Measurements from ENCODE around the gene CAPRIN1. TPM values are rescaled to one million over a fixed set of nuclear protein-coding genes. Genes with fewer than 3 reads are reported as not detected.
A peak's percentile ranks its signal among the peaks of the same experiment; 100 is the strongest.
"Not testable (repeated sequence)": the region's sequence is repeated elsewhere in the genome, so short reads cannot be mapped to it uniquely, and the experiment has no call there.

The CAPRIN1 gene
- total RNA-seq, 1 donor = 240 TPM

DNA sequence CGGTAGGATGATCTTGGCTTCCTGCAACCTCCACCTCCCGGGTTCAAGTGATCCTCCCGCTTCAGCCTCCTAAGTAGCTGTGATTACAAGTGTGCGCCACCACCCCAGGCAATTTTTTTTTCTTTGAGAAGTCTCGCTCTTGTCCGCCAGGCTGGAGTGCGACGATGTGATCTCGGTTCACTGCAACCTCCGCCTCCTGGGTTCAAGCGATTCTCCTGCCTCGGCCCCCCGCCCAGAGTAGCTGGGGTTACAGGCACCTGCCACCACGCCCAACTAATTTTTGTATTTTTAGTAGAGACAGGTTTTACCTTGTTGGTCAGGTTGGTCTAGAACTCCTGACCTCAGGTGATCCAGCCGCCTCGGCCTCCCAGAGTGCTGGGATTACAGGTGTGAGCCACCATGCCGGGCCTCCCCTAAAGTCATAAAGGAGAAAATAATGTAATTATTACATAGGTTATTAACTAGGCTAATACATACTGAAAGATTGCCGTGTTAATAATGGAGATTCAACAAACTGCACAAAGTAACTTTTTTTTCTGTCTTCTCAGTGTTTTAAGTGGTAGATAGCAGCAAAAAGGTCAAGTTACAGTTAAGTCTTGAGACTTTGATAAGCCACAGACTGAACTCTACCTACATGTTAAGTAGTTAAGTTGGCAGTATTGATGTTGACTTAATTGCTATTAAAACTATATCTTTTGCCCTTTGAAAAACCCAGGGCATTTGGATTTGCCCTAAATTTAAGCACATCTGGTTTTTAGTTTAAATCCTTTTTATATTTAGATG, 3.9 kb downstream of the CAPRIN1 start:
- TF ChIP-seq, protein P1, sequence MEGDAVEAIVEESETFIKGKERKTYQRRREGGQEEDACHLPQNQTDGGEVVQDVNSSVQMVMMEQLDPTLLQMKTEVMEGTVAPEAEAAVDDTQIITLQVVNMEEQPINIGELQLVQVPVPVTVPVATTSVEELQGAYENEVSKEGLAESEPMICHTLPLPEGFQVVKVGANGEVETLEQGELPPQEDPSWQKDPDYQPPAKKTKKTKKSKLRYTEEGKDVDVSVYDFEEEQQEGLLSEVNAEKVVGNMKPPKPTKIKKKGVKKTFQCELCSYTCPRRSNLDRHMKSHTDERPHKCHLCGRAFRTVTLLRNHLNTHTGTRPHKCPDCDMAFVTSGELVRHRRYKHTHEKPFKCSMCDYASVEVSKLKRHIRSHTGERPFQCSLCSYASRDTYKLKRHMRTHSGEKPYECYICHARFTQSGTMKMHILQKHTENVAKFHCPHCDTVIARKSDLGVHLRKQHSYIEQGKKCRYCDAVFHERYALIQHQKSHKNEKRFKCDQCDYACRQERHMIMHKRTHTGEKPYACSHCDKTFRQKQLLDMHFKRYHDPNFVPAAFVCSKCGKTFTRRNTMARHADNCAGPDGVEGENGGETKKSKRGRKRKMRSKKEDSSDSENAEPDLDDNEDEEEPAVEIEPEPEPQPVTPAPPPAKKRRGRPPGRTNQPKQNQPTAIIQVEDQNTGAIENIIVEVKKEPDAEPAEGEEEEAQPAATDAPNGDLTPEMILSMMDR (IDR thresholded peaks at IDR 0.05; ENCODE audit: insufficient read depth, low read depth, low read length) = no peak
- H3K4me3 ChIP-seq (ENCODE audit: low read depth, low read length) = no peak overlapping the region
- no peak for DNase-seq (ENCODE audit: low read depth)

DNA sequence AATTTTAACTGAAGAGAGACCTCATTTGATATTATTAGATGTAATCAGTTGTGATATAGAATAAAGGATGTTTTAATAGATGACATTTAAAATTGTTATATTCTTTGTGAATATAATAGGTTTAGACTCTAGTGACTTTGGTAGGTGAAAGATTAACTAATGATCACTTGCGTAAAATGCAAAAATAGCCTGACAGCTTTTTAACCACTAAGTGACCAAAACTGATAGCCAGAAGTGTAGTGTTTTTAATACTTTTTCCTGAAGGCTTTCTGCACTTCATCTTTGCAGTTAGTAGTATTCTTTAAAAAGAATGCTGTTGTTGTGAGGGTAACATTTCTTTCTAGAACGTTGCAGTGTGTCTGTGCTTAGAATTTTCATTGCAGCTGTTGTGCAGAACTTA, 5.1 kb downstream of the CAPRIN1 start:
- H3K4me3 ChIP-seq (ENCODE audit: low read depth, low read length) = no peak overlapping the region
- TF ChIP-seq, protein P1 (IDR thresholded peaks at IDR 0.05; ENCODE audit: insufficient read depth, low read depth, low read length) = no peak
- DNase-seq (ENCODE audit: low read depth) = no peak

DNA sequence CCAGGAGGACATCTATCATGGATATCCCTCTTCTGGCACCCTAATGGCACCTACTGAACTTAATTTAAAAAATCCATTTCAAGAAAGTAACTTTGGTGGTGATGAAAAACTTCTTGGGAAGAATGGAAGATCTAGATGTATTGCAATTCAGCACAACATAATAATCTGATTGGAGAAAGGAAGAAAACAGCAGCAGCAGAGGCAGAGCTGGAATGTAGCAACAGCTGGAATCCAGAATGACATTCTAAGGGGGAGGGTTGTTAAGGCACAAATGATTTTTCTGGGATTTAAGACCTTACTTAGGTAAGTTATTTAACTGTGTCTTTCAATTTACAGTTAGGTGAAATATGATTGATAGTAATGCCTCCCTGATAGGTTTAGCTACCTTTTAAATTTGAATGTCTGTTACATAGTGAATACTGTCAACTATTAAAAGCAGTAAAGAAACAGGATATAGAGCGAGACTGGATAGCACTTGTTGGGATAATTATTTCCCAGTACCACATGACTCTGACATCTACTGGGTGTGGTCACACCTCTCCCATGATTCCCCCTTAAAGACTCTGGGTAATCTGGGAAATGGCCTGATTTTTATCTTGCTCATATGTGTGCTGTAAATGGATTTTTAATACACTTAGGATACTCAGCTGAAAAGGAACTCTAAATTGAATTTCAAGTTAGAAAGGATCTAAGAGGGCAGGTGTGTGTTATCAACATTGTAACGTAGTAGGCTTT, 11.7 kb downstream of the CAPRIN1 start:
- DNase-seq (ENCODE audit: low read depth) = peak; percentile 42
- TF ChIP-seq, protein P1 (IDR thresholded peaks at IDR 0.05; ENCODE audit: insufficient read depth, low read depth, low read length) = no peak
- H3K4me3 ChIP-seq (ENCODE audit: low read depth, low read length) = no peak overlapping the region

DNA sequence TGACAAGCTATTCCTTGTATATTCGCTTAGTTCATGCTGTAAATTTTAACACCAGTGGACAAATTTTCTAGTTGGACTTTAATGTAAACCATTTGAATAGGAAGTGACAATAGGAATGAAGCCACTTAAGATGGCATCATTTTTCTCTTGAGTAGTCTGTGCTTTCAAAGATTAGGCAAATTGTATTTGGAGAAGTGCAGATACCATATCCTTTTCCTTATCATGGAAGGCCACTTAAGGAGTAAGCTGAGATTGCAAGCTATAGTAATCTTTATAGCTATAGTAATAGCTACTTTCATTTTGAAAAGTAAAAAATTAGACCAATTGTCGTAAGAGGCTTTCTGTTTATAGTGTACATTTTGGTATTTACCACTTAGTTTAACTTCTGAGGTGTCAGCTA, 12.8 kb downstream of the CAPRIN1 start:
- TF ChIP-seq, protein P1 (IDR thresholded peaks at IDR 0.05; ENCODE audit: insufficient read depth, low read depth, low read length) = no peak
- no peak for DNase-seq (ENCODE audit: low read depth)
- no peak overlapping the region for H3K4me3 ChIP-seq (ENCODE audit: low read depth, low read length)

DNA sequence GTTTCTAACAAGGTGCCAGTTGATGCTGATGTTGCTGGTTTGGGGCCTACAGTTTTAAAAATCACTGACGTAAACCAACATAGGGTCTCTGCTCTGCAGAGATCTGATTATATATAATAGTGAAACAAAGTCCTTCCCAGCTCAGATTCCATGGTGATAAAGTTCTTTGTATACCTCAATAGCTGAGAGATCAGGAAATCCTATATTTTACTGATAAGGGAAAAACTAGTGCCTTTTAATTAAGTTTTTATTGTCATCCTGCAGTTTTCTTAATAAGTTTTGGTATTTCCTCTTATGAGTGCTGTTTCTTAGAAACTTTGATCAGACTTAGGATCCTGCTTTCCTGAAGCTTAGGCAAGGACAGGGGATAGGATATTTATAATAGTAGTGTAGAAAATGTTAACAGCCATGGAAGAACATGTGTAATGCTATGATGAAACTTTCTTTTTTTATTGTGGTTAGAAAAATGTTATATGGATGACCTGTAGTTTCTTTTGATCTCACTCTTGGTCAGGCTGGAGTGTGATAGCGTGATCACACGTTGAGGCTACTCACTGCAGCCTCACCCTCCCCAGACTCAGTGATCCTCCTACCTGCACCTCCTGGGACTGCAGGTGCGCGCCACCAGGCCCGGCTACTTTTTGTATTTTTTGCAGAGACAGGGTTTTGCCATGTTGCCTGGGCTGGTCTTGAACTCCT, 14.1 kb downstream of the CAPRIN1 start:
- H3K4me3 ChIP-seq (ENCODE audit: low read depth, low read length) = no peak overlapping the region
- TF ChIP-seq, protein P1 (IDR thresholded peaks at IDR 0.05; ENCODE audit: insufficient read depth, low read depth, low read length) = no peak
- peak; percentile 28 for DNase-seq (ENCODE audit: low read depth)

DNA sequence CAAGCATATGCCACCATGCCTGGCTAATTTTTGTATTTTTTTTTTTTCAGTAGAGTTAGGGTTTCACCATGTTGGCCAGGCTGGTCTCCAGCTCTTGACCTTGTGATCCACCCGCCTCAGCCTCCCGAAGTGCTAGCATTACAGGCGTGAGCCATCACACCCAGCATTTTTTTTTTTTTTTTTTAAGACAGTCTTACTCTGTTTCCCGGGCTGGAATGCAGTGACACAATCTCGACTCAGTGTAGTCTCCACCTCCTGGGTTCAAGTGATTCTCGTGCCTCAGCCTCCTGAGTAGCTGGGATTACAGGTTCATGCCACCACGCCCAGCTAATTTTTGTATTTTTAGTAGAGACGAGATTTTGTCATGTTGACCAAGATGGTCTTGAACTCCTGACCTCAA, 15.2 kb downstream of the CAPRIN1 start:
- DNase-seq (ENCODE audit: low read depth) = not testable (repeated sequence)

More for the DNA sequence above, 15.2 kb downstream of the CAPRIN1 start:
- H3K4me3 ChIP-seq (ENCODE audit: low read depth, low read length) = not testable (repeated sequence)
